Prostate gland (tissue), 2 donors: ENCODE measurements around the gene NFYC.
"Not testable (repeated sequence)": the region's sequence is repeated elsewhere in the genome, so short reads cannot be mapped to it uniquely, and the experiment has no call there.

Source experiments
- CTCF ChIP-seq, 4 experiments: fragments of 200-600 bp in 2 of 4; fragments of 450-650 bp in 2 of 4; sonication (generic) in 2 of 4; IDR thresholded peaks; 1 replicate in 3 of 4; 2 replicates in 1 of 4; pipeline ENCODE4 v1.5.1; 2016 to 2019; ENCODE audit warnings: antibody characterized with exemption in 4 of 4, mild to moderate bottlenecking in 2 of 4, moderate library complexity in 2 of 4
- POLR2A ChIP-seq: fragments of 450-650 bp; IDR thresholded peaks from one replicate; pipeline ENCODE4 v1.6.1; 2016; ENCODE audit warnings: antibody characterized with exemption, mild to moderate bottlenecking
- POLR2AphosphoS5 ChIP-seq: sonication (generic); formaldehyde crosslinking; IDR thresholded peaks from one replicate; pipeline ENCODE4 v1.6.1; 2017; ENCODE audit warnings: antibody characterized with exemption

GRCh38 chr1:40727662-40728061, 36.2 kb downstream of the NFYC start:
- not testable (repeated sequence) for TF ChIP-seq CTCF (IDR thresholded peaks at IDR 0.05); POLR2AphosphoS5; POLR2A
